Ramos (cell line): Measurements from ENCODE around the gene PCSK9.

Experiments
- in situ Hi-C: fragments of 300-500 bp; cut with MboI; formaldehyde crosslinking; loops from one replicate; pipeline ENCODE4 v1.14.3; 2022; ENCODE audit warnings: low sequenced_read_pairs; ENCODE audit not compliant: unreplicated experiment

PCSK9 gene

DNA sequence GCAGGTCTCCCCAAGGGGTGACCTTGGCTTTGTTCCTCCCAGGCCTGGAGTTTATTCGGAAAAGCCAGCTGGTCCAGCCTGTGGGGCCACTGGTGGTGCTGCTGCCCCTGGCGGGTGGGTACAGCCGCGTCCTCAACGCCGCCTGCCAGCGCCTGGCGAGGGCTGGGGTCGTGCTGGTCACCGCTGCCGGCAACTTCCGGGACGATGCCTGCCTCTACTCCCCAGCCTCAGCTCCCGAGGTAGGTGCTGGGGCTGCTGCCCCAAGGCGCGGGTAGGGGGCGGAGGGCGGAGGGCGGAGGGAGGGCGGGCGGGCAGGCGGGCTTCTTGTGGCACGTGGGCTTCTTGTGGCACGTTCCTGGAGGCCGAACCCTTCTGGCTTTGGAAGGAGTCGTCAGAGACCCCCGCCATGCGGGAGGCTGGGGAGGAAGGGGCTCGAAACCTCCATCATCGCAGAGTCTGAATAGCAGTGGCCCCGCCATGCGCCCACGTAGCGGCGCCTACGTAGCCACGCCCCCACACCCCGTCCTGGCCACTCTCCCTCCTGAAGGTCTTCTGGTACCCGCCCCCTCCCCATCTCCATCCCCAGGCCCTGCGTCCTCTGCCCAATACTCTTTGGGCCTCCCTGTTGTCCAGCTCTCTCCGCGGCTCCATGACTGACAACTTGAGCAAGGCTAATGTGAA lies 16.7 kb downstream of the PCSK9 start:
- in situ Hi-C loops: no loop called here

DNA sequence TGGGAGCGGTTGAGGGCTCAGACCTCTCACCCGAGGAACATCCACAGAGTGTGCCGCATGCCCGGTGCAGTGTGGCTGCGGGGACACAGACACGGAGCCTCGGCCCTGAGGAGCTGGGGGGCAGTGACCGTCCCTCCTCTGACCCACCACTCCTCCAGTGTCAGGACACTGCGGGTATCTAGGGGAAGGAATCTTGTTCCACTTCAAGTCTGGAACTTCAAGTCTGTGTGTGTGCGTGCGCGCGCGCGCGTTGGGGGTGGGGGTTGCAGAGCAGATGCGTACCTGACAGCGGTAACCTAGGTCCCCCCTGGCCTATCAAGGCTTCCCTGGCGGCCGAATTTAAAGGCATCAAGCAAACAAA lies 17.3 kb downstream of the PCSK9 start:
- in situ Hi-C loops: no loop called here

DNA sequence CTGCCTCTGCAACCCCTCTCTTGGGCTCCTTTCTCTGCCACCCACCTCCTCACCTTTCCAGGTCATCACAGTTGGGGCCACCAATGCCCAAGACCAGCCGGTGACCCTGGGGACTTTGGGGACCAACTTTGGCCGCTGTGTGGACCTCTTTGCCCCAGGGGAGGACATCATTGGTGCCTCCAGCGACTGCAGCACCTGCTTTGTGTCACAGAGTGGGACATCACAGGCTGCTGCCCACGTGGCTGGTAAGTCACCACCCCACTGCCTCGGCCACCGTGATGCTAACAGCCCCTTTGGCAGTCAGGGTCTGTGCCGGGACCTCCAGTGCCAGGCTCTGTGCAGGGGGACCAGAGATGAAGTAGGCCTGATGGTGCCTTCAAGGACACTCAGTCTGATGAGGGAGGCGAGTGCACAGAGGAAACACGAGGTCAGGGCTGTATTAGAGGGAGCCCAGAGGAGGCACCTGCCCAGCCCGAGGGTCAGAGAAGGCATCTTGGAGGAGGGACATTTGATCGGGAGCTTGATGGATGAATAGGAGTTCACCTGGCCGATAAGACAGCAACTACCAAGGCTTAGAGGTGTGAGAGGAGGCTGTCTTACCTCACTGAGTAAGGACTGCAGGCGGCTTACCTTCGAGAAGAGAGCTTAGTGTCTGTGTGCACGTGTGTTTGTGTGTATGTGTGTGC lies 18.1 kb downstream of the PCSK9 start:
- in situ Hi-C loops: no loop called here

DNA sequence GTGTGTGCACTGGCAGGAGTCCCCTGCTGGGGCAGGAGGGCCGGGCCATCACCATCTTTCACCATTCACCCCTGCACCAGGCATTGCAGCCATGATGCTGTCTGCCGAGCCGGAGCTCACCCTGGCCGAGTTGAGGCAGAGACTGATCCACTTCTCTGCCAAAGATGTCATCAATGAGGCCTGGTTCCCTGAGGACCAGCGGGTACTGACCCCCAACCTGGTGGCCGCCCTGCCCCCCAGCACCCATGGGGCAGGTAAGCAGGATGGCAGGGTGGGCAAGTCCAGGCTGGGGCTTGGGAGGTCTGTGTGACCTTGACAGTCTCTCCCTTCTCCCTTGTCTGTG lies 18.6 kb downstream of the PCSK9 start:
- in situ Hi-C loops: no loop called here

GRCh38 chr1:55059302-55060132 lies 20.2 kb downstream of the PCSK9 start:
- in situ Hi-C loops: no loop called here

DNA sequence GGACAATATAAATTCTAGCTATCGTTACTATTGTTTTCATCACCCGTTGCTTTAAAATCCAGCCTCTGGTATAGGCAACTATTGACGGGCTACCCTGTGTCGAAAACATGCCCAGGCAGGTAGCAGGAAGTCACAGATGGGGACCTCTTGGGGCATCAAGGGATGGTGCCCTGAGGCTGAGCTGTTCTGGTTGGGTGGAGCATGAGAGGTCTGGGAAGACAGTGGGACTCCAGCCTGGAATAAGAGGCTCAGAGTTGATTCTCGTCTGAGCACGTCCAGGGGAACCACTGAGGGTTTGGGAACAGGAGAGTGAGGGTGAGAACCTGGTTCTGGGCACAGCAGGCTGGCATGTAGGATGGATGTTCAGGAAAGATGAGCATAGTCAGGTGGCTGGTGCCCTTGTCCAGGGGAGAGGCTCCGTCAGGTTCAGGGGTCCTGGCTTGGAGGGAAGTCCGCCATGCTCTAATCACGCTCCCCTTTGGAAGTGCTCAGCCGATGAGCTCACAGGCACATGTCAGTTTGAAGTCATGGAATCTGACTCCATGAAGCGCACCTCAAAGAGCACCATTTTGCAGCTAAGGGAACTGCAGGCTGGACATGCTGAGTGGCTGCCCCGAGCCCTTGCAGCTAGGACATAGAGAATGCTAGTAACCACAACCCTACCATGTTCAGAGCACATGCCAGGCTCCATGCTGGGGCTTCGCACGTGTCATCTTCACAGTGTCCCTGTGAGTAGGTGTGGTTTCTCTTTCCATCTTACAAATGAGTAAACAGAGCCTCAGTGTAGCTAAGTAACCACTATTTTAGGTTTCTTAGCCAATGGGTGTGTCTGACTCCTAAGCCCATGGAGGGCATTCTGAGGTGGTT lies 21.0 kb downstream of the PCSK9 start:
- in situ Hi-C loops: no loop called here

- in situ Hi-C loops: no loop called here
Measured at GRCh38 chr1:55061000-55061705, 21.8 kb downstream of the PCSK9 start.

DNA sequence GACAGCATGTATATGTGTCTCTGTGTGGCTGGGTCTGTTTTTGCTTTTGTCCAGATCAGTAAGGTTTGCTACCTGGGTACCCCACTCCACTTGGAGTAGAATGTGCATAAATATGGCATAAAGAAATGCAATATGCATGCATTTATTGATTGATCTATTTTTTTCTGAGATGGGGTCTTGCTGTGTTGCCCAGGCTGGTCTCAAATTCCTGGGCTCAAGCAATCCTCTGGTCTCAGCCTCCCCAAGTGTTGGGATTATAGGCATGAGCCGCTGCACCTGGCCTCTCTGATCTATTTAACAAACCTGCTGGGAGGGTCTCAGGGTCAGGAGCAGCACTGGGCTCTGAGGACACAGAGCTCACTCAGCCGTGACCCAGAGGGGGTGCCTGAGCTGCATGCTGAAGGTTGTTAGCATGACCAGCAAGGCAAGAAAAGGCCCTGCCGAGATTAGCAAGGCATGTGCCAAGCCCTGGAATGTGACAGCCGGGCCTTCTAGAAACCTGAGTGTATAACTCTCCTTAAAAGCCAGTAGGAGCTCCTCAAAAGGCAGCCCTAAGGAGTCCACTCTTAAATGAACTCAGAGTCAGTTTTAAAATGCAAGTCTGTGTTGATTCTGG lies 22.5 kb downstream of the PCSK9 start:
- in situ Hi-C loops: no loop called here

GRCh38 chr1:55062801-55063576 lies 23.6 kb downstream of the PCSK9 start:
- in situ Hi-C loops: no loop called here

DNA sequence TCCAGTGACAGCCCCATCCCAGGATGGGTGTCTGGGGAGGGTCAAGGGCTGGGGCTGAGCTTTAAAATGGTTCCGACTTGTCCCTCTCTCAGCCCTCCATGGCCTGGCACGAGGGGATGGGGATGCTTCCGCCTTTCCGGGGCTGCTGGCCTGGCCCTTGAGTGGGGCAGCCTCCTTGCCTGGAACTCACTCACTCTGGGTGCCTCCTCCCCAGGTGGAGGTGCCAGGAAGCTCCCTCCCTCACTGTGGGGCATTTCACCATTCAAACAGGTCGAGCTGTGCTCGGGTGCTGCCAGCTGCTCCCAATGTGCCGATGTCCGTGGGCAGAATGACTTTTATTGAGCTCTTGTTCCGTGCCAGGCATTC lies 24.2 kb downstream of the PCSK9 start:
- in situ Hi-C loops: no loop called here

DNA sequence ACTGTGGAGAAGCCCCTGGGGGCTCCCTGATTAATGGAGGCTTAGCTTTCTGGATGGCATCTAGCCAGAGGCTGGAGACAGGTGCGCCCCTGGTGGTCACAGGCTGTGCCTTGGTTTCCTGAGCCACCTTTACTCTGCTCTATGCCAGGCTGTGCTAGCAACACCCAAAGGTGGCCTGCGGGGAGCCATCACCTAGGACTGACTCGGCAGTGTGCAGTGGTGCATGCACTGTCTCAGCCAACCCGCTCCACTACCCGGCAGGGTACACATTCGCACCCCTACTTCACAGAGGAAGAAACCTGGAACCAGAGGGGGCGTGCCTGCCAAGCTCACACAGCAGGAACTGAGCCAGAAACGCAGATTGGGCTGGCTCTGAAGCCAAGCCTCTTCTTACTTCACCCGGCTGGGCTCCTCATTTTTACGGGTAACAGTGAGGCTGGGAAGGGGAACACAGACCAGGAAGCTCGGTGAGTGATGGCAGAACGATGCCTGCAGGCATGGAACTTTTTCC lies 24.8 kb downstream of the PCSK9 start:
- in situ Hi-C loops: no loop called here

- in situ Hi-C loops: no loop called here
Measured at GRCh38 chr1:55064861-55065263, 25.5 kb downstream of the PCSK9 start.

- in situ Hi-C loops: no loop called here
Measured at GRCh38 chr1:55065648-55066047, 26.3 kb downstream of the PCSK9 start.

GRCh38 chr1:55067022-55067778 lies 27.9 kb downstream of the PCSK9 start:
- in situ Hi-C loops: no loop called here

- in situ Hi-C loops: no loop called here
Measured at GRCh38 chr1:55067914-55068313, 28.6 kb downstream of the PCSK9 start.

DNA sequence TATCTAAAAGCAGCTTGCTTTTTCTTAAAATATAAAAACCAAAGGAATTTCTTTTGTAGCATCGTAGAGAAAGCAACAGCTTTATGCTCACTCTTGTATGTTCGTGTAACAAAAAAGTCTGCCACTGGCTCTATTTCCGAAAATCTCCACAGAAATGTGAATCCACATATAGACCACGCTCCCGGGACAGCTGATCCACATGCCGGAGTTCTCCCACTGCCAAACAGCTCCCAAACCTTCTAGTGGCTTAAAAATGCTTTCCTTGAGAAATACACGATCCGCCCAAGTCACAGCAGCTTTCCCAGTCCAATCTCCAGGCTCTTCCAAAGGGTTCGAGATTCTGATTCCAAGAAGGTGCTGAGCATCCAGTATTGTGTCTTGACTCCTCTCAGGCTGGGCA lies 29.3 kb downstream of the PCSK9 start:
- in situ Hi-C loops: no loop called here

DNA sequence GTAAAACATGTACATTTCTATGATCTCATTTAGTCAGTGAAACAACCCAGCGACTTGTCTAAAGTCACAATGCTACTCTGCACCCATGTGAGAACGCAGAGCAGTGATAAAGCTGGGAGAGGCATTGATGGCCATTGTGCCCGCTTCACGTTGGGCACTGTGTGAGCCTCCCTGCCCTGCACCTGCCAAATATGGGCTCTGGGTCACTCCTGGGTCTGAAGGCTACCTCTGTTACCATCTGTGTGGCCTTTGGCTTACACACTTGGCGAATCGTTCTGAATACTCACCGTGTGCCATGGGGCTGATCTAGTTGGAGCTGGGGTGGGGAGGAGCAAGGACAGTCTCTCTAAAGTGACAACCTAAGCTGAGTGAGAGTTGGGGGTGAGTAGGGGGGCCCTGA lies 29.9 kb downstream of the PCSK9 start:
- in situ Hi-C loops: no loop called here
